Subcutaneous adipose tissue (tissue), 4 donors: ENCODE data around the gene FECH. TPM values are rescaled to one million over a fixed set of nuclear protein-coding genes. Genes with fewer than 3 reads are reported as not detected.

Experiments
- CTCF ChIP-seq: fragments of 450-650 bp; IDR thresholded peaks from one replicate; pipeline ENCODE4 v1.5.1; 2016; ENCODE audit warnings: low read depth, mild to moderate bottlenecking, control low read depth, antibody characterized with exemption, moderate library complexity
- total RNA-seq, 4 donors: library from RNA; depleted of rRNA; stranded (reverse); fragments of >200 nt; gene quantifications; one replicate each; pipeline ENCODE4 v1.1.0, GENCODE V29; 2016

The FECH gene
- total RNA-seq, 4 donors from 2014 or later = 26.0 to 58.8 (median 37.8) TPM

- TF ChIP-seq CTCF = no peak
Observed at GRCh38 chr18:57559314-57559713, 27.2 kb downstream of the FECH start.

- no peak for TF ChIP-seq CTCF
Observed at GRCh38 chr18:57555134-57555533, 31.4 kb downstream of the FECH start.

- no peak for TF ChIP-seq CTCF
Observed at GRCh38 chr18:57550510-57550909, 36.0 kb downstream of the FECH start.

GRCh38 chr18:57547260-57547659, 39.2 kb downstream of the FECH start:
- TF ChIP-seq CTCF = no peak

- no peak for TF ChIP-seq CTCF
Observed at GRCh38 chr18:57544936-57545660, 41.4 kb downstream of the FECH start.

GRCh38 chr18:57543560-57543959, 42.9 kb downstream of the FECH start:
- TF ChIP-seq CTCF = no peak

- no peak for TF ChIP-seq CTCF
Observed at GRCh38 chr18:57542812-57543427, 43.6 kb downstream of the FECH start.
